Astrocyte of the cerebellum (primary cell): ENCODE measurements around the gene ANKS1B.
"Not testable (repeated sequence)": the region's sequence is repeated elsewhere in the genome, so short reads cannot be mapped to it uniquely, and the experiment has no call there.

Source experiments
- DNase-seq: peaks from one replicate; pipeline ENCODE4 v3.0.0-alpha.2; 2011; ENCODE audit warnings: low read depth
- H3K4me3 ChIP-seq: 2 replicates; pipeline ENCODE4 v1.5.1; 2011; ENCODE audit warnings: mild to moderate bottlenecking, low read depth, low read length, moderate library complexity
- in situ Hi-C: cut with HindIII; loops from 2 replicates; pipeline ENCODE4 v1.10.0; 2017; ENCODE audit warnings: low sequenced_read_pairs
- TF ChIP-seq, protein P1 (sequence below): IDR thresholded peaks from 2 replicates; pipeline ENCODE4 v1.5.1; 2012; ENCODE audit warnings: low read length, low read depth, moderate library complexity, mild to moderate bottlenecking; ENCODE audit errors: missing control alignments

Gene ANKS1B

DNA sequence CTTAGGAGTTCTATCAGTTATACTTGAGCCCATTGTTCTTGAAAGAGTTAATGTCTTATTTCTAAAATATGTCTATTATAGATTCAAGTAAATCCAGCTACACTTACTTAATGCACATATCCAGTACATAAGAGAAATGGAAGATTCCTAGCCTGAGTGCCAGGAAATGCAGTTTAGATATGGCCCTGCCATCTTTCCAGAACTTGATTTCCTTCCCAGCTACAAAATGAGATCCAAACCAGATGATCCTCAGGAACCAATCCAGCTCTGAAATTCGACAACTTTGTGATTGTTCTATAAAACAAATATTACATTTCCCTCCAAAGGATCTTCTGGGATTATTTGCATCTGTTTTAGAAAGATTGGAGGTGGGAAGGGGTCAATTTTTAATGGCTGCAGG lies 654.5 kb downstream of the ANKS1B start:
- H3K4me3 ChIP-seq: no peak overlapping the region
- in situ Hi-C loops: no loop called here
- no peak for DNase-seq
- TF ChIP-seq, protein P1, sequence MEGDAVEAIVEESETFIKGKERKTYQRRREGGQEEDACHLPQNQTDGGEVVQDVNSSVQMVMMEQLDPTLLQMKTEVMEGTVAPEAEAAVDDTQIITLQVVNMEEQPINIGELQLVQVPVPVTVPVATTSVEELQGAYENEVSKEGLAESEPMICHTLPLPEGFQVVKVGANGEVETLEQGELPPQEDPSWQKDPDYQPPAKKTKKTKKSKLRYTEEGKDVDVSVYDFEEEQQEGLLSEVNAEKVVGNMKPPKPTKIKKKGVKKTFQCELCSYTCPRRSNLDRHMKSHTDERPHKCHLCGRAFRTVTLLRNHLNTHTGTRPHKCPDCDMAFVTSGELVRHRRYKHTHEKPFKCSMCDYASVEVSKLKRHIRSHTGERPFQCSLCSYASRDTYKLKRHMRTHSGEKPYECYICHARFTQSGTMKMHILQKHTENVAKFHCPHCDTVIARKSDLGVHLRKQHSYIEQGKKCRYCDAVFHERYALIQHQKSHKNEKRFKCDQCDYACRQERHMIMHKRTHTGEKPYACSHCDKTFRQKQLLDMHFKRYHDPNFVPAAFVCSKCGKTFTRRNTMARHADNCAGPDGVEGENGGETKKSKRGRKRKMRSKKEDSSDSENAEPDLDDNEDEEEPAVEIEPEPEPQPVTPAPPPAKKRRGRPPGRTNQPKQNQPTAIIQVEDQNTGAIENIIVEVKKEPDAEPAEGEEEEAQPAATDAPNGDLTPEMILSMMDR: no peak

DNA sequence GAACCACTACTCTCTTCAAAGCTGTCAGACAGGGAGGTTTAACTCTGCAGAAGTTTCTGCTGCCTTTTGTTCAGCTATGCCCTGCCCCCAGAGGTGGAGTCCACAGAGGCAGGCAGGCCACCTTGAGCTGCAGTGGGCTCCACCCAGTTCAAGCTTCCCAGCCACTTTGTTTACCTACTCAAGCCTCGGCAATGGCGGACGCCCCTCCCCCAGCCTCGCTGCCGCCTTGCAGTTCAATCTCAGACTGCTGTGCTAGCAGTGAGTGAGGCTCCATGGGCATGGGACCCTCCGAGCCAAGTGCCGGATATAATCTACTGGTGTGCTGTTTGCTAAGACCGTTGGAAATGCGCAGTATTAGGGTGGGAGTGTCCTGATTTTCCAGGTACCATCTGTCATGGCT lies 663.5 kb downstream of the ANKS1B start:
- H3K4me3 ChIP-seq, in situ Hi-C loops, DNase-seq: not testable (repeated sequence)

DNA sequence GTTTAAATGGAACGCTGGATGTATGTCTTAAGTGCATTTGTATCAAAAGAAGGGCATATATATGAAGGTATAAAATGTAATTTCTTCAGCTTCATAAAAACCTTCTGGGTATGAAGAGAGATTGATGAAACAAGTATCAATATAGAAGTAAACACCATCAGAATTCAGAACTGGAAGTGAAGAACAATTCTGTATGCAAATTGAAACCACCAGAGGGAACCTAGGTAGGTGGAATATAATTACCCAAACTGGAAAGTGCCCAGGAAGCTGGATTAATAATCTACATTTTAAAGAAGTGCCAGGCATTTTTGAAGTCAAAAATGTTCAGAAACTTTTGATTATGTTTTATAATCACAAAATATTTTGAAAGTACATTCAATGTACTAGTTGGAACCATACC lies 673.4 kb downstream of the ANKS1B start:
- in situ Hi-C loops: no loop called here
- TF ChIP-seq, protein P1: no peak
- H3K4me3 ChIP-seq: no peak overlapping the region
- no peak for DNase-seq

DNA sequence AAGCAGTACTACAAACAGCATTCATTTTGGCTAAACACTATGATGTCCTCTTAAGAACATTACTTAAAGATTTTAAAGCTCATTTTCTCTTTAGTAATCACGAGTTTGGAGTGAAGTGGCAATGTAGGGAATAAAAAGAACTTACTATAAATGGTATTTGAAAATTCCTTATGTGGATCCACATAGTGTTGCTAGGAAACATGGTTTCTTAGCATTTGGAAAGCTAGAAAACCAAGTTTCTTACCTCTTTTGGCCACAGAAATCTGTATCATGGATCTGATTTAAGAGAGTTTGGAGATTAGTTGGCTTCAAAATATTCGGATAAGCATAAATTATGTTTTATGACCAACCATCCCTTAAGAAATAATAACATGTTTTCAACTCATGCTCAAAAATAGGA lies 674.9 kb downstream of the ANKS1B start:
- TF ChIP-seq, protein P1: no peak
- in situ Hi-C loops: no loop called here
- no peak for DNase-seq
- H3K4me3 ChIP-seq: no peak overlapping the region

DNA sequence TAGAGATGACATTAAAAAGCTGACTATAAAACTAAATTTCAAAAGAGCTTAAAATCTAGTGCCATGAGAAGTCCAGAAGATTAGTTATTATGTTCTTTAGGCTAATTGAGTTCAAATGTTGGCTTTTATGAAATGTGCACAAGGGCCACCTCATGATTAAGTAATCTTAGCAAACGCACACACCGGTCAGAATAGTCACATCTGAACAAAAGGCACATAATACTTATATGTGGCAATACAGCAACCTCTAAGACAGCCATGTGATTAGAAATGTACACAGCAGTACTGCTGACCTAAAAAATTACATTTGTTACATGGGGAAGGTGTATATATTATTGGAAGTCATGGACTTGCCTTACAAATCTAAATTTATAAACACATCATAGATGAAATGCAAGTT lies 681.9 kb downstream of the ANKS1B start:
- in situ Hi-C loops: no loop called here
- DNase-seq: no peak
- no peak overlapping the region for H3K4me3 ChIP-seq
- TF ChIP-seq, protein P1: no peak

DNA sequence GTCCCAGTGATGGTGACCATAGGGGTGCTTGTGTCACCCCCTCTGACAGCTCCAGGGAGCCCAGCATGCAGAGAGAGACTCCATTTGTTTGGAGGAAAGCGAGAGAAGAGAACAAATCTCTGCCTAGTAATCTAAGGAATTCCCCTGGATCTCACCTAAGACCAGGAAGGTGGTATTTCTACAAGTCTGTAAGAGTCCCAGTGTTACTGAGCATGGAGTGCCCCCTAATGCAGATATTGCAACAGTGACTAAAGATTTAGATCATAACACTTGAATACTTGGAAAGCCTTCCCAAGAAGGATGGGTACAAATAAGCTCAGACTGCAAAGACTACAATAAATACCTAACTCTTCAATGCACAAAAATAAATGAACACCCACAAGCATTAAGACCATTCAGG lies 697.6 kb downstream of the ANKS1B start:
- TF ChIP-seq, protein P1: no peak
- DNase-seq: no peak
- no peak overlapping the region for H3K4me3 ChIP-seq
- in situ Hi-C loops: no loop called here

DNA sequence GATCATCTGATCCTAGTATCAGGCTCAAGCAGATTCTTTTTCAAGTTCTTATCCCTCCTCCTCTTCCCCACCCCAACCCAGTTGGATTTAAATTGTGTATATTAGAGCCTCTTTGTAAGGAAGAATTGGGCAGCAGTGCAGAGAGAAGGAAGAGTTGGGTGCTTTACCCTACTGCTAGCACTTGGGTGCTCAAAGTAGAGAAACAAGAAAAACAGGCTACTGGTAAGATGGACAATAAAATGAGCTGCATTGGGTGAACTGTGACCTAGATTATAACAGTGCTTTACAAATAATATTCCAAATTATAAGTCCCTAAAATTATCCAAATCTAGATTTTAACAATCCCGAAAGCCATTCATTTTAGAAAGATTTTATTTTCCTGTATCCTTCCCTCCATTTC lies 700.6 kb downstream of the ANKS1B start:
- no peak for DNase-seq
- TF ChIP-seq, protein P1: no peak

More for the DNA sequence above, 700.6 kb downstream of the ANKS1B start:
- H3K4me3 ChIP-seq: no peak overlapping the region
- in situ Hi-C loops: no loop called here
